H1 (cell line): Measurements from ENCODE around the gene HPX. TPM values are rescaled to one million over a fixed set of nuclear protein-coding genes. Genes with fewer than 3 reads are reported as not detected.
A peak's percentile ranks its signal among the peaks of the same experiment; 100 is the strongest.

ENCODE experiments used
- CTCF ChIA-PET: fragments of 300-600 bp; sonication (Branson Sonifier 250); formaldehyde crosslinking; loops from one replicate; lab custom pipeline; 2021; ENCODE audit not compliant: partially characterized antibody; lab: Charles Lee
- POLR2A ChIA-PET: fragments of 300-600 bp; sonication (Branson Sonifier 250); formaldehyde crosslinking; loops from one replicate; lab custom pipeline; 2021; ENCODE audit warnings: inconsistent platforms; ENCODE audit not compliant: partially characterized antibody; lab: Charles Lee
- DNase-seq, 2 experiments: peaks; one replicate each; pipeline versions ENCODE4 v3.0.0 to v3.0.0-alpha.2; 2010 to 2022; ENCODE audit warnings: low spot score in 2 of 2, low read depth in 1 of 2, mixed read lengths in 1 of 2
- FAIRE-seq: peaks from 2 replicates; lab custom pipeline; 2011; peaks lifted over from hg19 to GRCh38; lab: Jason Lieb, UNC
- H2AFZ ChIP-seq: 2 replicates; pipeline ENCODE4 v1.8.1; 2012; ENCODE audit warnings: low read length, inconsistent platforms
- H2AK5ac ChIP-seq: 2 replicates; pipeline ENCODE4 v1.6.1; 2013; ENCODE audit warnings: low read depth, low read length
- H2BK120ac ChIP-seq: replicated peaks from 2 replicates; pipeline ENCODE3; 2013; ENCODE audit warnings: low read depth, low read length, inconsistent platforms
- H2BK12ac ChIP-seq: 2 replicates; pipeline ENCODE4 v1.6.1; 2013; ENCODE audit warnings: low read depth, low read length
- H2BK15ac ChIP-seq: 2 replicates; pipeline ENCODE4 v1.6.1; 2013; ENCODE audit warnings: low read length
- H2BK20ac ChIP-seq: 2 replicates; pipeline ENCODE4 v1.6.1; 2013; ENCODE audit warnings: low read length
- H2BK5ac ChIP-seq: 2 replicates; pipeline ENCODE4 v1.6.1; 2013; ENCODE audit warnings: low read depth, low read length
- H3K14ac ChIP-seq: 2 replicates; pipeline ENCODE4 v1.6.1; 2013; ENCODE audit warnings: inconsistent platforms; ENCODE audit not compliant: insufficient read length
- H3K18ac ChIP-seq: 2 replicates; pipeline ENCODE4 v1.6.1; 2013; ENCODE audit warnings: low read length; ENCODE audit errors: extremely low read depth
- H3K23ac ChIP-seq: 2 replicates; pipeline ENCODE4 v1.6.1; 2013; ENCODE audit warnings: inconsistent platforms; ENCODE audit not compliant: insufficient read length
- H3K23me2 ChIP-seq: 2 replicates; pipeline ENCODE4 v1.6.1; 2013; ENCODE audit warnings: low read depth, low read length
- H3K27ac ChIP-seq: 2 replicates; pipeline ENCODE4 v1.6.1; 2011; ENCODE audit warnings: low read depth, low read length, inconsistent platforms
- H3K27me3 ChIP-seq, 4 experiments: replicated peaks in 1 of 4; 1 replicate in 1 of 4; 2 replicates in 3 of 4; pipeline versions ENCODE4 v1.6.1 to v1.8.1; 2011 to 2013; ENCODE audit warnings: low read length in 3 of 4, mild to moderate bottlenecking in 3 of 4, inconsistent platforms in 2 of 4, mixed read lengths in 2 of 4, moderate library complexity in 1 of 4; ENCODE audit not compliant: control insufficient read depth in 3 of 4, insufficient read depth in 3 of 4; ENCODE audit errors: extremely low read depth in 1 of 4
- H3K36me3 ChIP-seq, 4 experiments: 2 replicates each; pipeline versions ENCODE4 v1.6.1 to v1.8.1; 2011 to 2013; ENCODE audit warnings: mild to moderate bottlenecking in 4 of 4, low read length in 3 of 4, moderate library complexity in 2 of 4, control low read depth in 1 of 4, inconsistent platforms in 1 of 4; ENCODE audit not compliant: insufficient read depth in 4 of 4, control insufficient read depth in 2 of 4
- H3K4ac ChIP-seq: replicated peaks from 2 replicates; pipeline ENCODE3; 2013; ENCODE audit warnings: low read length, low read depth, mixed read lengths, inconsistent platforms; ENCODE audit not compliant: insufficient read length
- H3K4me1 ChIP-seq, 4 experiments: replicated peaks in 1 of 4; 1 replicate in 1 of 4; 2 replicates in 3 of 4; pipeline versions ENCODE4 v1.6.1 to v1.8.1; 2011 to 2013; ENCODE audit warnings: low read length in 3 of 4, inconsistent platforms in 2 of 4, mixed read lengths in 1 of 4; ENCODE audit not compliant: insufficient read depth in 4 of 4, control insufficient read depth in 3 of 4
- H3K4me2 ChIP-seq, 2 experiments: 2 replicates each; pipeline versions ENCODE4 v1.6.1 to v1.8.1; 2011 to 2013; ENCODE audit warnings: low read depth in 2 of 2, low read length in 2 of 2, control low read depth in 1 of 2, inconsistent platforms in 1 of 2, mild to moderate bottlenecking in 1 of 2; ENCODE audit not compliant: insufficient read depth in 1 of 2
- H3K4me3 ChIP-seq, 4 experiments: fragments of 200-600, 300-600 bp in 1 of 4; sonication (generic), shearing (Covaris generic), sonication (Bioruptor Twin) in 1 of 4; 2 replicates each; pipeline versions ENCODE4 v1.5.1 to v1.8.1; 2011 to 2016; ENCODE audit warnings: low read length in 4 of 4, low read depth in 3 of 4, control low read depth in 2 of 4, inconsistent platforms in 2 of 4, mild to moderate bottlenecking in 2 of 4, mixed read lengths in 1 of 4, moderate library complexity in 1 of 4; ENCODE audit not compliant: insufficient read depth in 2 of 4; ENCODE audit errors: extremely low read depth in 1 of 4
- H3K56ac ChIP-seq: replicated peaks from 2 replicates; pipeline ENCODE3; 2013; ENCODE audit warnings: low read depth, mild to moderate bottlenecking, mixed read lengths, low read length, inconsistent platforms; ENCODE audit not compliant: insufficient read length
- H3K79me1 ChIP-seq: 2 replicates; pipeline ENCODE4 v1.6.1; 2013; ENCODE audit warnings: low read depth, low read length, control low read depth
- H3K79me2 ChIP-seq, 2 experiments: 2 replicates each; pipeline versions ENCODE4 v1.6.1 to v1.8.1; 2012 to 2013; ENCODE audit warnings: low read length in 2 of 2, mild to moderate bottlenecking in 2 of 2, inconsistent platforms in 1 of 2; ENCODE audit not compliant: insufficient read depth in 2 of 2, control insufficient read depth in 1 of 2
- H3K9ac ChIP-seq, 4 experiments: replicated peaks in 1 of 4; 1 replicate in 1 of 4; 2 replicates in 3 of 4; pipeline versions ENCODE4 v1.6.1 to v1.8.1; 2011 to 2013; ENCODE audit warnings: low read depth in 3 of 4, low read length in 3 of 4, control low read depth in 2 of 4, mild to moderate bottlenecking in 2 of 4, moderate library complexity in 2 of 4, inconsistent platforms in 1 of 4; ENCODE audit errors: extremely low read depth in 1 of 4
- H3K9me3 ChIP-seq, 2 experiments: 2 replicates each; pipeline versions ENCODE4 v1.6.1 to v1.8.1; 2012 to 2013; ENCODE audit warnings: mild to moderate bottlenecking in 2 of 2, moderate library complexity in 2 of 2, control low read depth in 1 of 2, inconsistent platforms in 1 of 2, low read depth in 1 of 2, low read length in 1 of 2, mixed read lengths in 1 of 2; ENCODE audit not compliant: insufficient read depth in 2 of 2
- H4K20me1 ChIP-seq, 2 experiments: replicated peaks in 1 of 2; 2 replicates each; pipeline versions ENCODE3 to v1.8.1; 2011 to 2013; ENCODE audit warnings: inconsistent platforms in 2 of 2, low read length in 2 of 2, mild to moderate bottlenecking in 1 of 2; ENCODE audit not compliant: insufficient read depth in 2 of 2, control insufficient read depth in 1 of 2
- H4K5ac ChIP-seq: 2 replicates; pipeline ENCODE4 v1.6.1; 2013; ENCODE audit warnings: low read length, low read depth, mixed read lengths, inconsistent platforms; ENCODE audit not compliant: insufficient read length
- H4K8ac ChIP-seq: 2 replicates; pipeline ENCODE4 v1.8.0; 2013; ENCODE audit warnings: mild to moderate bottlenecking, moderate library complexity, low read length, inconsistent platforms; ENCODE audit not compliant: insufficient read depth; ENCODE audit errors: extremely low read depth
- H4K91ac ChIP-seq: replicated peaks from 2 replicates; pipeline ENCODE3; 2013; ENCODE audit warnings: low read length, mixed read lengths, inconsistent platforms; ENCODE audit not compliant: insufficient read length
- BRCA1 ChIP-seq: IDR thresholded peaks from 2 replicates; pipeline ENCODE4 v1.6.1; 2012; ENCODE audit warnings: low read depth, low read length, improper control_type of control experiment
- CEBPB ChIP-seq: IDR thresholded peaks from 2 replicates; pipeline ENCODE4 v1.6.1; 2012; ENCODE audit warnings: low read depth, low read length
- GTF2F1 ChIP-seq: IDR thresholded peaks from 2 replicates; pipeline ENCODE4 v1.6.1; 2012; ENCODE audit warnings: low read depth, low read length, improper control_type of control experiment, borderline replicate concordance
- HDAC2 ChIP-seq, 2 experiments: fragments of 300-600 bp in 1 of 2; sonication (generic) in 1 of 2; IDR thresholded peaks; 2 replicates each; pipeline ENCODE4 v1.6.1; 2011 to 2012; ENCODE audit warnings: low read depth in 2 of 2, low read length in 2 of 2, mild to moderate bottlenecking in 2 of 2, moderate library complexity in 2 of 2, borderline replicate concordance in 1 of 2, inconsistent platforms in 1 of 2
- KDM1A ChIP-seq: fragments of 200-600, 300-600 bp; sonication (generic); IDR thresholded peaks from 2 replicates; pipeline ENCODE4 v1.7.1; 2016; ENCODE audit warnings: mild to moderate bottlenecking, low read length, borderline replicate concordance
- KDM5A ChIP-seq: fragments of 200-600 bp; IDR thresholded peaks from 2 replicates; pipeline ENCODE4 v1.7.1; 2012; ENCODE audit warnings: mild to moderate bottlenecking, low read length, inconsistent platforms, mixed read lengths
- NANOG ChIP-seq: IDR thresholded peaks from 2 replicates; pipeline ENCODE4 v1.6.1; 2011; ENCODE audit warnings: low read length, low read depth, mild to moderate bottlenecking, inconsistent platforms; ENCODE audit not compliant: insufficient read depth, poor library complexity, severe bottlenecking
- POLR2A ChIP-seq, 2 experiments: IDR thresholded peaks; 1 replicate in 1 of 2; 2 replicates in 1 of 2; pipeline ENCODE4 v1.6.1; 2011; ENCODE audit warnings: low read depth in 2 of 2, low read length in 2 of 2, mild to moderate bottlenecking in 2 of 2; ENCODE audit errors: control extremely low read depth in 1 of 2
- POU5F1 ChIP-seq: IDR thresholded peaks from 2 replicates; pipeline ENCODE4 v1.6.1; 2011; ENCODE audit warnings: low read depth, mild to moderate bottlenecking, low read length, moderate library complexity
- RAD21 ChIP-seq, 2 experiments: IDR thresholded peaks in 1 of 2; conservative IDR thresholded peaks in 1 of 2; 2 replicates each; pipeline ENCODE4 v1.6.1; 2011; ENCODE audit warnings: low read depth in 2 of 2, low read length in 2 of 2, improper control_type of control experiment in 1 of 2, inconsistent platforms in 1 of 2, mild to moderate bottlenecking in 1 of 2, moderate library complexity in 1 of 2
- RFX5 ChIP-seq: IDR thresholded peaks from 2 replicates; pipeline ENCODE4 v1.6.1; 2011; ENCODE audit warnings: low read depth, low read length, improper control_type of control experiment, borderline replicate concordance
- SIRT6 ChIP-seq: IDR thresholded peaks from one replicate; pipeline ENCODE4 v1.7.1; 2012; ENCODE audit warnings: low read length, inconsistent platforms
- SP2 ChIP-seq: IDR thresholded peaks from 2 replicates; pipeline ENCODE4 v1.6.1; 2012; ENCODE audit warnings: mild to moderate bottlenecking, low read length, inconsistent platforms
- SUZ12 ChIP-seq: fragments of 200-600 bp; sonication (generic); IDR thresholded peaks from 2 replicates; pipeline ENCODE4 v1.6.1; 2012; ENCODE audit warnings: mild to moderate bottlenecking, inconsistent platforms, low read length, moderate library complexity, mixed read lengths
- TBP ChIP-seq: IDR thresholded peaks from 2 replicates; pipeline ENCODE4 v1.6.1; 2011; ENCODE audit warnings: low read depth, low read length, improper control_type of control experiment
- WGBS, 2 experiments: shearing (Covaris generic) in 1 of 2; methylation state at CpG; one replicate each; pipeline versions ENCODE4 v1.1.6 to v1.1.7; 2013 to 2015; ENCODE audit warnings: low lambda C conversion rate in 2 of 2, mixed read lengths in 2 of 2, inconsistent platforms in 1 of 2, low coverage in 1 of 2, missing lambda C conversion rate in 1 of 2; ENCODE audit not compliant: insufficient replicate concordance in 2 of 2, insufficient coverage in 1 of 2, insufficient read length in 1 of 2; ENCODE audit errors: extremely low coverage in 1 of 2, missing lambda C conversion rate in 1 of 2; 5-methylcytosine and 5-hydroxymethylcytosine counted together
- polyA plus RNA-seq, 7 experiments: library from polyadenylated mRNA; depleted of rRNA in 3 of 7; stranded (reverse) in 5 of 7; unstranded in 2 of 7; fragments of >200 nt in 5 of 7; fragments of 200-250 nt in 2 of 7; gene quantifications; 1 replicate in 5 of 7; 2 replicates in 1 of 7; 4 replicates in 1 of 7; pipeline versions ENCODE4 v1.2.1 to v1.2.3, GENCODE V29; 2011 to 2013; ENCODE audit warnings: missing spikeins in 2 of 7, mixed read lengths in 2 of 7
- total RNA-seq: library from RNA; stranded (reverse); fragmentation: NEBNext Ultra II Directional; extraction: Animal tissue kit (Norgen Biotek cat#: 25700); gene quantifications from 2 replicates; pipeline ENCODE4 v1.2.1, GENCODE V29; 2021

The HPX gene
- total and polyA plus RNA-seq, 2 of the 8 experiments (the other 6 are each of a cell fraction or from before 2014, with no cell fraction given): 0.80 to 0.97 TPM

DNA sequence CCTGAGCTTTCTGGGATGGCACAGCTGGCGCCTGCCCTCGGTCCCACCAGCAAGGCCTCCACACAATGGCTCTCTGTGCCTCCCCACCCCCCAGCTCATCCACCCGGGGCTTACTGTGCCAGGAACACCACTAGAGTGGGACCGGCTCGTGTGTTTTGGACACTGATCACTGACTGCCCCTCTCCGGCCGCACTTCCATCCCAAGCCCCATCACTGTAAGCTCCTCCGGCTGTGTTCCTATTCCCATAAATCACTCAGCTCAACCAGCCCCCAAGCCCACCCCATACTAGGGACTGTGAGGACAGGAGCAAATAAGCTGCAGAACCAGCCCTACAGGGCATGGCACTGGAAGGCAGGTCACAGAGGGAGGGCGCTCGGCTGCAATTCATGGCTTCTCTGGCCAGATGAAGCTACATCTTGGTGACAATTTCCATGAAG lies 29.2 kb downstream of the HPX start:
- no peak overlapping the region for H3K23ac ChIP-seq
- H4K91ac ChIP-seq: no peak overlapping the region
- no peaks in the 10 kb centered on the region for H3K4me1 ChIP-seq
- no peak overlapping the region for H4K5ac ChIP-seq
- 91% methylated on average over 10 of the region's 10 CpGs; no CpG with 5 or more reads in 1 of the 2 experiments for WGBS, 2 experiments
- H2BK12ac ChIP-seq: 0 out of 2 replicates have a peak overlapping the region, but pooled peaks have one; percentile 9
- no peaks in the 10 kb centered on the region for H3K27me3 ChIP-seq
- no peaks in the 10 kb centered on the region for H3K9me3 ChIP-seq
- no peaks in the 10 kb centered on the region for H3K36me3 ChIP-seq
- H2BK120ac ChIP-seq: no peak overlapping the region
- no peak overlapping the region for H2BK15ac ChIP-seq
- no peak overlapping the region for H3K14ac ChIP-seq
- H3K27ac ChIP-seq: no peak overlapping the region
- H3K4ac ChIP-seq: no peak overlapping the region
- ChIA-PET POLR2A (interaction anchor here (1.2 kb wide), 1 partner anchor 21 kb away, joined by 3 read pairs; the partner anchor contains the start of gene SMPD1), CTCF (interaction anchor here (1.0 to 3.2 kb wide), 14 partner anchors 8 to 209 kb away, joined by 3 to 14 read pairs (median 6); partner anchors contain the start of genes APBB1 and HPX)
- peaks cover 0 to 1% of the 10 kb centered on the region in 2 experiments for H4K20me1 ChIP-seq
- DNase-seq: no peak
- no peak overlapping the region for H3K9ac ChIP-seq
- FAIRE-seq: no peak
- no peak overlapping the region for H3K56ac ChIP-seq
- H2AFZ ChIP-seq: no peak overlapping the region
- no peak overlapping the region for H3K18ac ChIP-seq
- H3K79me1 ChIP-seq: no peaks in the 10 kb centered on the region
- H3K79me2 ChIP-seq: no peaks in the 10 kb centered on the region
- no peak overlapping the region for H4K8ac ChIP-seq
- no peak overlapping the region for H3K4me3 ChIP-seq
- H3K23me2 ChIP-seq: peaks cover 2% of the 10 kb centered on the region; the same call in 1 of the 2 replicates
- H3K4me2 ChIP-seq: no peak overlapping the region
- H2BK5ac ChIP-seq: no peak overlapping the region
- H2AK5ac ChIP-seq: no peak overlapping the region
- no peak overlapping the region for H2BK20ac ChIP-seq
- TF ChIP-seq RFX5 (no peak), NANOG (no peak), SP2 (no peak), SUZ12 (no peak), BRCA1 (no peak), KDM1A (no peak), SIRT6 (no peak), KDM5A (no peak), POU5F1 (no peak), POLR2A (IDR thresholded peaks at IDR 0.05; ENCODE audit: control extremely low read depth in 1 of 2, low read depth in 2 of 2, low read length in 2 of 2) (no peak), TBP (no peak), HDAC2 (IDR thresholded peaks at IDR 0.05; ENCODE audit: borderline replicate concordance in 1 of 2, low read depth in 2 of 2, low read length in 2 of 2) (no peak), CEBPB (no peak), RAD21 (IDR thresholded peaks at IDR 0.05 in 1 of 2, conservative IDR thresholded peaks at IDR 0.05 in 1 of 2; ENCODE audit: low read depth in 2 of 2, low read length in 2 of 2) (no peak), GTF2F1 (no peak)
